GM19455 (cell line): ENCODE results near the gene DIP2C.
"Not testable (repeated sequence)": the region's sequence is repeated elsewhere in the genome, so short reads cannot be mapped to it uniquely, and the experiment has no call there.

ENCODE experiments used
- ATAC-seq: cut with Tn5 transposase; IDR thresholded peaks from one replicate; pipeline ENCODE4 v1.9.1; 2021; ENCODE audit not compliant: unreplicated experiment

DIP2C gene

DNA sequence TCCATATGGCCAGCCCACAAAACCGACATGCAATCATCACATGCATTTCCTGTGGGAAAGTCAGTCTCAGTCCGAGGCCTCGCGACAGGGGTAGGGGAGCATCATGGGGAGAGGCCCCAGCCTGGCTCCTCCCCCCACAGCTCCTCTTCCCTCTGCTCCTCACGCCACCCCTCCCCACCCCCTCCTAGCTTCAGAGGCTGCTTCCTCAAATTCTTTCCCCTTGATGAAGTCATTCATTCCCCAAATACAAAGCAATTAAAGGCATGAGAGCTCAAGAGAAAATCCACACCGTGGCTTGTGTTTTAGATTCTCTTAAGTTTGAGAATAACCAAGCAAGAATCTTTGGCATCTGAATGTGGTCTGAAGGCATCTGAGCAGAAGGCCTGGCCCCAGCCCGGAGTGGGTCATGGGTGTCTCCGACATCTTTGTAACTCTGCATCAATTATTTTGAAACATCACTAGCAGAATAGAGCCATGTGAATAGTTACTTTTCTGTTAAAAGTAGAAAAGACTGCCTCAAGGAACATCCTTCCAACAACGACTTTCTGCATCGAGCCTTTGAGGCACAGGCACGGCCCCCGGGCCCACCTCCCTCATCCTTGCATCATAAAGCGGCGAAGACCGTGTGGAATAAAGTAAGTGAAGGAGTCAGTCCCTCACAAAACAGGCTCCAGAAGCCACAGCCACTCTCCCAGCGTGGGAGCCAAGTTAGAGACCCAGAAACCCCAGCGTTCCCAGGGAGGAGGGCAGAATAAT, 90.9 kb downstream of the DIP2C start:
- ATAC-seq: no peak

DNA sequence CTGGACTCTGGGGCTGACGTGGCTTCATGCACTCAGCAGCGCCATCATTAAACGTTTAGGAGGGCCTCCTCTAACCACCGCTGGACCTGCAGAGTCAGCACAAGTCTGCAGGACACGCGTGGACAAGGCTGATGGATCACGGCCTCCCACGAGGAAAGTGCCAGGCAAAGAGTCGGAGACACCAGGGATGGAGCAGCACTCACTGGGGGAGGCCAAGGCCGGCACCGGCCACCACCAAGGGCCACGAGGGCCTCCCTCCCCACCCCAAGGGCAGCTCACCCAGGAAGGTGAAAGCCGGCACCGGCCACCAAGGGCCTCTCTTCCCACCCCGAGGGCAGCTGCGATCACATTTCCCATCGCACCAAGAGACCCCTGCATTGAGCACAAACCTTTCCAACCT, 91.5 kb downstream of the DIP2C start:
- no peak for ATAC-seq

DNA sequence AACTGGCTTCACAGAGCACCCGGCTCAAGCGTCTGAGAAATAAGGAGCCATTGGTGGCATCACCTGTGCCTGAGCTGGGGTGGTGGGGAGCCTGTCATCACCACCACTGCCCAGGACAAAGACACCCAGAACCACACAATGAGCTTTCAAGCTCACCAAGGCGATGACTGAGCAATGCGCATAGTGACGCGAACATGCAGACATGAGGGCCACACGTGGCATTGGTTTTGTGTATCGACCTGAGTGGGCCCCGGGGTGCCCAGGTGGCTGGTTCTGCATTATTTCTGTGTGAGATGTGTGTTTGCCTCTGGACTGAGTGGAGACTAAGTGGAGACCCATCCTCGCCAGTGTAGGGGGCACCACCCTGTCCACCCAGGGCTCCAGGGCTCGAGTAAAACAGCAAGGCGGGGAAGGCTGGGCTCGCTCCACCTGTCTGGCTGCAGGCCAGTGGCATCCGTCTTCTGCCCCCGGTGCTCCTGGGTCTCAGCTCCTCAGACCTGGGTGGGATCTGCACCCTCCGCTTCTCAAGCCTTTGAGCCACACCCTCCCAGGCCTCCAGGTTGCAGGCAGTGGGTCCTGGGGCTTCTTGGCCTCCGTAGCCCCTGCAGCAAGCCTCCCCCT, 92.6 kb downstream of the DIP2C start:
- ATAC-seq: no peak

DNA sequence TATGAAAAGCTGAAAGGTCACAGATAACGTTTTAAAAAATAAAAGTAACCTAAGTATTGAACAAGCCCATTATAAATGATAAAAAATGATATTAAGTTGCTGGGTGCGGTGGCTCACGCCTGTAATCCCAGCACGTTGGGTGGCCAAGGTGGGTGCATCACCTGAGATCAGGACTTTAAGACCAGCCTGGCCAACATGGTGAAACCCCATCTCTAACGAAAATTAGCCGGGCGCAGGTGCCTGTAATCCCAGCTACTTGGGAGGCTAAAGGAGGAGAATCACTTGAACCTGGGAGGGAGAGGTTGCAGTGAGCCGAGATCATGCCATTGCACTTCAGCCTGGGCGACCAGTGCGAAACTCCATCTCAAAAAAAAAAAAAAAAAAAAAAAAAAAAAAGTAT, 93.3 kb downstream of the DIP2C start:
- not testable (repeated sequence) for ATAC-seq

DNA sequence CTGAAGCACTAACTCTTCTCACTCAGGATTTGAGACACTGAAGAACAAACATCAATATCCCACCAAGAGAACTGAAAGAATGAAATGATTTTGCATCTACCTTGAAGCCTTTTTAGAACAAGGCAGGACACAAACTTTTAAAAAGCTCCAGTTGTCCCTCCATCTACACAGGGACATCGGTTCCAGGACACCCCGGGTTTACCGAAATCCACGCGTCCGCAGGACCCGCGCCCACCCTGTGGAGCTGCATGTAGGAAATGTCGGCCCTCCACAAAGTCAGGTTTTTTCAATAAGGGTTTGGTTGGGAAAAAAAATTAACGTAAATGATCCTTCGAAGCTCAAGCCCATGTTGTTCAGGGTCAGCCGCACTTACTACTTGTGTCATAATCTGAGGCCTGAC, 94.0 kb downstream of the DIP2C start:
- no peak for ATAC-seq

DNA sequence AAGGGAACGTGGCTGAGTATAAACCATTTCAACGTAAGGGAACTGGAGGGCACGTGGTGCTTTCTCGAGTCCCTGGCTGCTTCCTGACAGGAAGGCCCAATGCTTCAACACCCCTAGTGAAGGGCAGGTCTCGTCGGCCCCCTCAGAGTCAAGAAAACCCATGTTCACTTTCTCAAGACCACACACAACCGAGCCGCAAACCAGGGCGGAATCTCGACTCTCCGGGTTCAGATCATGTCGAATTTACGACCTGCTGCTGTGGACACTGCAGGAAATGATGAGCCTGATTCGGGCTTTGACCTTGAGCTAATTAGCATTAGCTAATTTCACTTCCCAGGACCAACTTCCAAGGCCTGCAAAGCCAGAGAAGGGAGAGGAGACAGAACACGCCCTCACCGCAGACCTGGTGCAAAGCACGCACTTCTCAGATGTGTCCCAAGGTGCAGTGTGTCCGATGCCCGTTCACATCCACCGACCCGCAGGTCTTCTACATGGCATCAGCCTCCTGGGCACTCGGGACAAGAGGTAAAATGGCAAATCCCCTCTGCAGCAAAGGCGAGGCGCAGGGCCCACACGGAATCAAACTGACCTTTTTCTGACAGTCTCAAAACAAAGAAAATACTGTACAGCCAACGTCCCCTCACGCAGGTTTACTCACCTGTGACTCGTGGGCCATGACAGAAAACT, 94.7 kb downstream of the DIP2C start:
- ATAC-seq: no peak

DNA sequence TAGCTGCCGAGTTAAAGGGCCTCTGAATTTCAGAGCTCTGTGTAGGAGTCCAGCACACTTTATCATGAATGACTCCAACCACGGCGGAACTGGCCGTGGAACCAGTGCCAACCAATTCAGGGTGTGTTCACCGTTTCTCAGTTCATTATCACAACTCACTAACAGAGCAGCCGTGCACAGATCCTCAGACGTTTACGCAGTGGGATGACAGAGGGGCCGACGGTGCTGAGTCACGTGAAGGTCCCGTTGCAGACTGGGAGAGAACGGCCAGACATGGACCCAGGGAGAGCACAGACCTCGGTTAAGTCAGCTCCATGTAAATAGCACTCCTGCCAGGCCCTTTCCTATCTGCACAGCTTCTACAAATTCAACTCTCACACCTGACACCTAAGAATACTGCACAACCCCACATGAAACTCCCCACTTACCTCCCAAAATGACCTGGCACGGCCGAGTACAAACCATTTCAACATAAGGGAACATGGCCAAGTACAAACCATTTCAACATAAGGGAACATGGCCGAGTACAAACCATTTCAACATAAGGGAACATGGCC, 95.5 kb downstream of the DIP2C start:
- no peak for ATAC-seq

DNA sequence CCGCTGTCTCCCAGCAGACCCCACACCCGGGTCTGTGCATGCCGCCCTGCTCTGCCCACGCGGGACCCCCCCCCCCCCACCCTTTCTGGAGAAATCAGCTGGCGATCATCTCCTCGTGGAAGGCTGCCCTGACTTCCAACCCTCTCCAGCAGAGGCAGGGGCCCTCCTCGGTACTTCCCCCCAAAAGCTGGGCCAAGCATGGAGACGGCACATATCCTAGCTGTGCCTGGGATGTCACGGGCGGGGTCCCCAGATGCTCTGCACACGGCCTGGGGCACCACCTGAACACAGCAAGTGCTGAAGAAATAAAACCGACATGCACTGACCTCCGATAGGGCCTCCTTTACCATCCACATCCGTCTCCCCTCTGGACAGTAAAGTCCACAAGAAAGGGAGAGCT, 96.0 kb downstream of the DIP2C start:
- ATAC-seq: no peak

DNA sequence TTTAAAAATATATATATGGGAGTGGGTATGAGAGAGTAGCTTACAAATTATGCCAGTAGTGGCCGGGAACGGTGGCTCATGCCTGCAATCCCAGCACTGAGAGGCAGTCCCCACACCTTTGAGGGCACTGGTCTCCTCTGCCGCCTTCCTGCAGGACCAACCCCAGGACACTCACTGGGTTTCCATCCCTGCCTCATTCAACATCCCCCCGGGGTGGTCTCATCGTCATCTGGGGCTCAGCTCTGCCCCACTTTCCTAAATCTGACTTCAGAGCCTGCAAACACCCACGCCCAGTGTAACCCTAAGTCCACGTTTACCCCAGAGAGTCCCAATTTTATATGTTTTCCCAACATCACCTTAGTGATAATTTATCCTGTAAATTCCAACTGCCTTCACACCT, 96.5 kb downstream of the DIP2C start:
- no peak for ATAC-seq

DNA sequence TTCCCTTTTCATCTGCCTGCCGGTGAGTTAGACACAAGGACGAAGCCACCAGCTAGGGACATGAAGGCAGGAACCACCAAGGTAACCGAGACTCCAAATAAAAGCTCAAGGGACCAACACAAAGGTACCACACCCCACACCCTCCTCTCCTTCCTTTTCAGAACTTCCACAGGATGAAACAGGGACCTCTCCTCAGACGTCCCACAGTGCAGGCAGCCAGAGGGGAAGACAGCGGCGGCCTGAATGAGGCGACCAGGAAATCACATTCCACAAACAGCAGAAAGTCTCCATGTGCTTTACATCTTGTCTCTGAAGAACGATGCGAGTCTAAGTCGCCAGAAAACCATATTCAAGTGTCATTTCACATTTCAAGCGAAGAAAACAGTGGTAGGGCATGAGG, 97.8 kb downstream of the DIP2C start:
- ATAC-seq: no peak

DNA sequence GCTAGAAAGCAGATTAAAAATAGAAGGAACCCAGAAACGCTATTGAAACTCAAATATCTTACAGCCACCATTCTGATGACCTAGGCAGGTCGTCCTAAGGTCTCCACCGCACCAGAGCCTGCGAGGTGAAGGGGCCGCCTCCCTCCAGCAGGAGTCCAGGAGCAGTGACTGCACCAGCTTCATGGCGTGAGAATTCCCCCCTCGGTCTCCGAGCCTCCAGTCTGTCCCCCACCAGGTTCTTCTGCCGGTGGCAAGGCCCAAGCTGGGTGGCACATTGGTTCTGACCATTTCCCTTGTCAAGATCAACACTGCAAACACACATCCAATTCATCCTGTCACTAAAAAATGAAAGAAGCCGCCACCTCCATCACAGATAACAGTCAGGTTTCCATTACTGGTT, 98.7 kb downstream of the DIP2C start:
- ATAC-seq: no peak

DNA sequence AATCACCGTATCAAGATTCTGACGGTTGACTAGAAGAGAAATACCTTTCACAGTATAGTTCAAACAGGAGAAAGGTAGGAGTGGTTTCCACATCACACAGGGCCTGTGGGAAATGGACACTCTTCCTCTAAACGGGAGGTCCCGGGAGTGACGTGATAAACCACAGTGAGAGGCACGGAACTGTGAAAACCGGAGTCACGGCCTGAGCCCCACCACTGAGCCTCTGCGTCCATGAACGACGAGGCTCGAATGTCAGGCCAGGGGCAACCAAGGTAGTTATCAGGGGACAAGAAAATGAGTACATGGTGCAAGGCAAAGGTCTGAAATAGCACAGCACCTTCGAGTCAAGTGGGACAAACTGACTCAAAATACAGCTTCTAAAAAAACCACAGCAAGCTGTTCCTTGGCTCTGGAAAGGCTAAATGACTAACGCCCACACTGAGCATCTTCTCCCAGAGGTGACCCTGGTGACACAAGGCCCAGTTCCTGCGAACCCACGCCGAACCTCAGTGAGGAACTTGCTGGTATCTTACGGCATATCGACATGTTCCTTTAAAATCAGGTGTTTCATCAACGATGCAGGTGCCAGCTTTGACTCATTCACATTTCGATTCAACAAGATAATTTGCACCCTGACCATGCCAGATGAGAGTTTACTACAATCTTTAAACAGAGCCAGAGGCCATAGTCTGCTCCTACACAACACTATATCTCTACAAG, 99.3 kb downstream of the DIP2C start:
- ATAC-seq: no peak

DNA sequence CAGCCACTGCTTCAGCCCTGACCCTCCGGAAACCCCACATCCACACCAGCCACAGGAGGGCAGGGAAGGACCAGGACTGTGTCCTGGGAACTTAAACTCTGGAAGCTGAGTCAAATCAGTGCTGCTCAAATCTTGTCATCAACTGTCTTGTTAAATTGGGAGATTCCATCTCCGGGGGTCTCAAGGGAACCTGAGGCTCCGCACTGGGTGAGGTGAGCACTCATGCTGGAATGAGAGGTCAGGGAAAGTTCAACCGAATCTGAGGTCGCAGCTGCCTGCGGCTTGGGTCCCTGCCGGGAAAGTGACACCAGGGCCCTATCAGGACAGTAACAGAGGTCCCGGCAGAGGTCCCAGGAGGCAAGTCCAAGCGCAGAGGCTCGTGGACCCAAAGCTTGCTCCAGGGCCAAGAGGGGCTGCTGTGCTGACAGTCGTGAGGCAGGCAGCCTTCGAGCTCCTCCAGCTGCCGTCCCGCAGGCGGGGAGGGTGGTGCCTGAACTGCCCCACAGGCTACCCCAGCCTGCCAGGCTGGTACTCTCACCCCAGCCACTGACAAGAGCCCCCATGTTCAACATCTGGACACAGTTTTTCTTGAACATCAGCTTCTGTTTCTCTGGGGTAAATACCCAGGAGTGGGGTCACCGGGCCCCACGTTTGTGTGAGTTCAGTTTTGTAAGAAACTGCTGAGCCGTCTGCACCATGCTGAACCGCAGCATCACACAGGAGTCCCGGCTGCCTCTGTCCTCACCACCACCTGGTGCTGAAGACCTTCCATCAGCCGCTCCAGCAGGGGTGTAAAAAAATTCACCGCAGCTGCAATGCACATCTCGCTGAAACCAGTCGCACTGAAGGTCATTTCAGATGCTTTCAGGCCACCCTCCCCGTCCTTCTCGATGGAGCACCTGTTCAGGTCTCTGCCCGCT, 101.0 kb downstream of the DIP2C start:
- ATAC-seq: no peak

DNA sequence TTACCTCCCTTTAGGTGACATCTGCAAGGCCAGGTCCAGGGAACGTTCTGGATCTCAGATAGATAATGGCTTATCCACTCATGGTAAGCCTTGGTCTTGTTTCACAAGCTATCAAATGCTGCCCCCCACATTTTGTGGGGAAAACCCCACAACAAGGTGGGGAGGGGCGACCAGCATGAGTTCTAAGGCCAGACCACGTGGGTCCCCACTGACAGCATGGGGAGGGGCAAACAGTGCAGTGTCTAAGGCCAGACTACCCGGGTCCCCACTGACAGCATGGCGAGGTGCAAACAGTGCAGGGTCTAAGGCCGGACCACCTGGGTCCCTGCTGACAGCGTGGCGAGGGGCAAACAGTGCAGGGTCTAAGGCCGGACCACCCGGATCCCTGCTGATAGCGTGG, 102.8 kb downstream of the DIP2C start:
- no peak for ATAC-seq

DNA sequence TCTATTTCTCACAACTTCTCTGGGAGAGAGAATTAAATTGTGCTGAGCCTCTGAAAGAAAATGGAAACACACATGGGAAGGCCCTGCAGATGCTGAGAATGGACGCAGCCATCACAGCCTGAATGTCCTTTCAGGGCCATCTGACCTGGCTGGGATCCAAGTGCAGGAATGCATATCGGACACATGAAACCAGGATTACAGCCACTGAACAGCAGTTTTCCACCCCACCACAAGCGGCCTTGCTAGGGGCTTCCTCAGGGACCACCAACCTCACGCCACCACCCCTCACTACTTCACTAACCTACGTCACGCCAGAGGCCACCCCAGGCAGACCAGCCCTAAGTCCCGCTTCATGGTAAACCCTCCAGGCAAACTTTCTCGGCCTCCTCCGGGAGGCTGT, 103.3 kb downstream of the DIP2C start:
- ATAC-seq: no peak

DNA sequence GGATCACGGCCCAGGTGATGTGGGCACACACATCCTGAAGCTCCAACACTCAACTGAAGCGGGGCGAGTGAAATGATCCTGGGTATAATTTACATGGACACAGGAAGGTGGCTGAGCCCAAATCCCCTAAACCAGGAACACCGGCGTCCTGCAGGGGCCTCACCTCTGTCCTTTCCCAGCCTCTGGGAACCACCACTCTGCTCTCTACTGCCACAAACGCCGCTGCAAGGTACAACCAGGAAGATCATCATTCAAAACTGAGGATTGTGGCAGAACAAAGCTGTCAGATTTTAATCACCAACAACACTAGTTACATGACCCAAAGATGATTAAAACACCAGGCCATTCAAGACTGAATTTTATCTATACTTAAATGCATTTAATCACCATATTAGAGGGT, 104.0 kb downstream of the DIP2C start:
- no peak for ATAC-seq

DNA sequence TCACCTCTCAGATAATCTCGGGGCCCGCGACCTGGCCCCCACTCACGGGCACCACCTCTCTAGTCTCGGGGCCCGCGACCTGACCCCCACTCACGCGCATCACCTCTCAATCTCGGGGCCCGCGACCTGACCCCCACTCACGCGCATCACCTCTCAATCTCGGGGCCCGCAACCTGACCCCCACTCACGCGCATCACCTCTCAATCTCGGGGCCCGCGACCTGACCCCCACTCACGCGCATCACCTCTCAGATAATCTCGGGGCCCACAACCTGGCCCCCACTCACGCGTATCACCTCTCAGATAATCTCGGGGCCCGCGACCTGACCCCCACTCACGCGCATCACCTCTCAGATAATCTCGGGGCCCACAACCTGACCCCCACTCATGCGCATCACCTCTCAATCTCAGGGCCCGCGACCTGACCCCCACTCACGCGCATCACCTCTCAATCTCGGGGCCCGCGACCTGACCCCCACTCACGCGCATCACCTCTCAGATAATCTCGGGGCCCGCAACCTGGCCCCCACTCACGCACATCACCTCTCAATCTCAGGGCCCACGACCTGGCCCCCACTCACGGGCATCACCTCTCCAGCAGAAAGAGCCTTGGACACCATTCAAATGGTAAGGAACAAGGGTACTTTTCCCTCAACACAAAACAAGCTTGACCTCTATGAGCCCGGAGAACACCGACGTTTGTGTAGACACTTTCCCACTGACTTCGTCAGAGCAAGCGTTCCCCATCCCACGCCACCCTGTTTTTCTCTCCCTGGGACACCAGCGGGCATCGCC, 104.8 kb downstream of the DIP2C start:
- ATAC-seq: not testable (repeated sequence)

DNA sequence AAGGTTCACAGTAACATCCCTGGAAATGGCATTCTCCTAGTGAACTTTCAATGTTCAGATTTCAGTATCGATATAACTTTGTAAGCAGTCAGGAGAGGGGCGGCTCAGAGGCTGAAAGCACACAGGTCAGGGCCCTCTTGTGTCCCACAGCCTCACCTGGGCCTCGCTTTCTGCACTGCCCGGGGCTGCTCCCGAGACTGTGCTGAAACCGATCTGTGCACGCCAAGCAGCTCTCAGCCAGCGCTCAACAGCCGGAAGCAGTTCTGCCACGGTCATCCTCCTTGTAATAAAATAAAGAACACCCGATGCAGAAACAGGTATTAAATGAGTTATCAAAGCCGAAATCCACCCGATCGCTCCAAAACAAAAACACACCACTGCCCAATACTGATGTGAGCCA, 106.0 kb downstream of the DIP2C start:
- no peak for ATAC-seq

DNA sequence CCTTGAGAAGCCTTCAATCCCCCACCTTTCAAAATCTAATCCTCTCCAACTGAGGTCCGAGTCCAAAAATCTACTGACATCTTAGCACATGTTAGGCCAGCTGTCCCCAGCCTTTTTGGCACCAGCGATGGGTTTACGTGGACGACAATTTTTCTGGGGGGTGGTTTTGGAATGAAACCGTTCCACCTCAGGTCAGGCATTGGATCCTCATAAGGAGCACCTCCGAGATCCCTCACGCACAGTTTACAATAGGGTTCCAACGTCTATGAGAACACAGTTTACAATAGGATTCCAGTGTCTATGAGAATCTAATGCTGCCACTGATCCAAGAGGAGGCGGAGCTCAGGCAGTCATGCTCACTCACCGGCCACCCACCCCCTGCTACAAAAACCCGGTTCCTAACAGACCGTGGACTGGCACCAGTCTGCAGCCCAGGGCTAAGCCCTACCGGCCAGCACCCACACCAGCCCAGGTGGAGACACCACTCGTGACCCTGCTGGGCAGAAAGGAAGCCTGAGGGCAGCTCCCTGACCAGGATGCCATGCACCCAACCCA, 107.6 kb downstream of the DIP2C start:
- ATAC-seq: no peak
